ENCODE results near the gene ADK. TPM values are rescaled to one million over a fixed set of nuclear protein-coding genes. Genes with fewer than 3 reads are reported as not detected.

The ADK gene
- total and polyA plus RNA-seq, 2 of the 13 experiments (the other 11 are each of a cell fraction or from before 2014, with no cell fraction given) = 48.6 to 79.1 TPM

DNA sequence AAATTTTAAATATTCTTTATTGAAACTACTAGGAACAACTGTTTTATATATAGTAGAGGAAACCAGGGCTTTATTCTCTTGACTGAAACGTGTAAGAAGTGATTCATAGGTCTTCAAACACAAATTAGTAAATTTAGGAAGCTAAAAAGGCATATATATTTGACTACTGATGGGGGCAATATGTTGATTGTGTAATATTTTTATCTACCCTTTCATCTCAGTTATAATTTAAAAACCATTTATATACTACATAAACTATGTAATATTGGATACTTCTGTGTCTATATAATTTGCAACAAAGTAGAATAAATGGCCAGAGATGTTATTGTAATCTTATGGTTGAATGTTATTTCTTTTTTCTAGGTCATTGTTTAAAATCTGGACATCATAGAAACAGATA is 406.1 kb downstream of the ADK start (continued):
- TF ChIP-seq, protein P1, sequence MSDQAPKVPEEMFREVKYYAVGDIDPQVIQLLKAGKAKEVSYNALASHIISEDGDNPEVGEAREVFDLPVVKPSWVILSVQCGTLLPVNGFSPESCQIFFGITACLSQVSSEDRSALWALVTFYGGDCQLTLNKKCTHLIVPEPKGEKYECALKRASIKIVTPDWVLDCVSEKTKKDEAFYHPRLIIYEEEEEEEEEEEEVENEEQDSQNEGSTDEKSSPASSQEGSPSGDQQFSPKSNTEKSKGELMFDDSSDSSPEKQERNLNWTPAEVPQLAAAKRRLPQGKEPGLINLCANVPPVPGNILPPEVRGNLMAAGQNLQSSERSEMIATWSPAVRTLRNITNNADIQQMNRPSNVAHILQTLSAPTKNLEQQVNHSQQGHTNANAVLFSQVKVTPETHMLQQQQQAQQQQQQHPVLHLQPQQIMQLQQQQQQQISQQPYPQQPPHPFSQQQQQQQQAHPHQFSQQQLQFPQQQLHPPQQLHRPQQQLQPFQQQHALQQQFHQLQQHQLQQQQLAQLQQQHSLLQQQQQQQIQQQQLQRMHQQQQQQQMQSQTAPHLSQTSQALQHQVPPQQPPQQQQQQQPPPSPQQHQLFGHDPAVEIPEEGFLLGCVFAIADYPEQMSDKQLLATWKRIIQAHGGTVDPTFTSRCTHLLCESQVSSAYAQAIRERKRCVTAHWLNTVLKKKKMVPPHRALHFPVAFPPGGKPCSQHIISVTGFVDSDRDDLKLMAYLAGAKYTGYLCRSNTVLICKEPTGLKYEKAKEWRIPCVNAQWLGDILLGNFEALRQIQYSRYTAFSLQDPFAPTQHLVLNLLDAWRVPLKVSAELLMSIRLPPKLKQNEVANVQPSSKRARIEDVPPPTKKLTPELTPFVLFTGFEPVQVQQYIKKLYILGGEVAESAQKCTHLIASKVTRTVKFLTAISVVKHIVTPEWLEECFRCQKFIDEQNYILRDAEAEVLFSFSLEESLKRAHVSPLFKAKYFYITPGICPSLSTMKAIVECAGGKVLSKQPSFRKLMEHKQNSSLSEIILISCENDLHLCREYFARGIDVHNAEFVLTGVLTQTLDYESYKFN (CRISPR knock-in tag; conservative IDR thresholded peaks at IDR 0.05) = no peak
- TF ChIP-seq, protein P2, sequence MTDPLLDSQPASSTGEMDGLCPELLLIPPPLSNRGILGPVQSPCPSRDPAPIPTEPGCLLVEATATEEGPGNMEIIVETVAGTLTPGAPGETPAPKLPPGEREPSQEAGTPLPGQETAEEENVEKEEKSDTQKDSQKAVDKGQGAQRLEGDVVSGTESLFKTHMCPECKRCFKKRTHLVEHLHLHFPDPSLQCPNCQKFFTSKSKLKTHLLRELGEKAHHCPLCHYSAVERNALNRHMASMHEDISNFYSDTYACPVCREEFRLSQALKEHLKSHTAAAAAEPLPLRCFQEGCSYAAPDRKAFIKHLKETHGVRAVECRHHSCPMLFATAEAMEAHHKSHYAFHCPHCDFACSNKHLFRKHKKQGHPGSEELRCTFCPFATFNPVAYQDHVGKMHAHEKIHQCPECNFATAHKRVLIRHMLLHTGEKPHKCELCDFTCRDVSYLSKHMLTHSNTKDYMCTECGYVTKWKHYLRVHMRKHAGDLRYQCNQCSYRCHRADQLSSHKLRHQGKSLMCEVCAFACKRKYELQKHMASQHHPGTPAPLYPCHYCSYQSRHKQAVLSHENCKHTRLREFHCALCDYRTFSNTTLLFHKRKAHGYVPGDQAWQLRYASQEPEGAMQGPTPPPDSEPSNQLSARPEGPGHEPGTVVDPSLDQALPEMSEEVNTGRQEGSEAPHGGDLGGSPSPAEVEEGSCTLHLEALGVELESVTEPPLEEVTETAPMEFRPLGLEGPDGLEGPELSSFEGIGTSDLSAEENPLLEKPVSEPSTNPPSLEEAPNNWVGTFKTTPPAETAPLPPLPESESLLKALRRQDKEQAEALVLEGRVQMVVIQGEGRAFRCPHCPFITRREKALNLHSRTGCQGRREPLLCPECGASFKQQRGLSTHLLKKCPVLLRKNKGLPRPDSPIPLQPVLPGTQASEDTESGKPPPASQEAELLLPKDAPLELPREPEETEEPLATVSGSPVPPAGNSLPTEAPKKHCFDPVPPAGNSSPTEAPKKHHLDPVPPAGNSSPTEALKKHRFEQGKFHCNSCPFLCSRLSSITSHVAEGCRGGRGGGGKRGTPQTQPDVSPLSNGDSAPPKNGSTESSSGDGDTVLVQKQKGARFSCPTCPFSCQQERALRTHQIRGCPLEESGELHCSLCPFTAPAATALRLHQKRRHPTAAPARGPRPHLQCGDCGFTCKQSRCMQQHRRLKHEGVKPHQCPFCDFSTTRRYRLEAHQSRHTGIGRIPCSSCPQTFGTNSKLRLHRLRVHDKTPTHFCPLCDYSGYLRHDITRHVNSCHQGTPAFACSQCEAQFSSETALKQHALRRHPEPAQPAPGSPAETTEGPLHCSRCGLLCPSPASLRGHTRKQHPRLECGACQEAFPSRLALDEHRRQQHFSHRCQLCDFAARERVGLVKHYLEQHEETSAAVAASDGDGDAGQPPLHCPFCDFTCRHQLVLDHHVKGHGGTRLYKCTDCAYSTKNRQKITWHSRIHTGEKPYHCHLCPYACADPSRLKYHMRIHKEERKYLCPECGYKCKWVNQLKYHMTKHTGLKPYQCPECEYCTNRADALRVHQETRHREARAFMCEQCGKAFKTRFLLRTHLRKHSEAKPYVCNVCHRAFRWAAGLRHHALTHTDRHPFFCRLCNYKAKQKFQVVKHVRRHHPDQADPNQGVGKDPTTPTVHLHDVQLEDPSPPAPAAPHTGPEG (CRISPR knock-in tag; IDR thresholded peaks at IDR 0.05) = no peak
- TF ChIP-seq, protein P3, sequence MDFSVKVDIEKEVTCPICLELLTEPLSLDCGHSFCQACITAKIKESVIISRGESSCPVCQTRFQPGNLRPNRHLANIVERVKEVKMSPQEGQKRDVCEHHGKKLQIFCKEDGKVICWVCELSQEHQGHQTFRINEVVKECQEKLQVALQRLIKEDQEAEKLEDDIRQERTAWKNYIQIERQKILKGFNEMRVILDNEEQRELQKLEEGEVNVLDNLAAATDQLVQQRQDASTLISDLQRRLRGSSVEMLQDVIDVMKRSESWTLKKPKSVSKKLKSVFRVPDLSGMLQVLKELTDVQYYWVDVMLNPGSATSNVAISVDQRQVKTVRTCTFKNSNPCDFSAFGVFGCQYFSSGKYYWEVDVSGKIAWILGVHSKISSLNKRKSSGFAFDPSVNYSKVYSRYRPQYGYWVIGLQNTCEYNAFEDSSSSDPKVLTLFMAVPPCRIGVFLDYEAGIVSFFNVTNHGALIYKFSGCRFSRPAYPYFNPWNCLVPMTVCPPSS (IDR thresholded peaks at IDR 0.05) = no peak
- TF ChIP-seq HOXA3 (CRISPR knock-in tag; IDR thresholded peaks at IDR 0.05) (no peak), FOSL1 (CRISPR knock-in tag; IDR thresholded peaks at IDR 0.05; ENCODE audit: borderline replicate concordance) (no peak), ZNF230 (CRISPR knock-in tag; IDR thresholded peaks at IDR 0.05) (no peak), NR2C2 (CRISPR knock-in tag; IDR thresholded peaks at IDR 0.05; ENCODE audit: borderline replicate concordance) (no peak), ZNF839 (CRISPR knock-in tag; IDR thresholded peaks at IDR 0.05; ENCODE audit: borderline replicate concordance) (no peak), MEIS1 (CRISPR knock-in tag; IDR thresholded peaks at IDR 0.05; ENCODE audit: borderline replicate concordance) (no peak)
